ENCODE results near the gene ACBD6. TPM values are rescaled to one million over a fixed set of nuclear protein-coding genes. Genes with fewer than 3 reads are reported as not detected.

The ACBD6 gene
- total RNA-seq, 1 experiment from 2014 or later: 48.5 TPM

- H3K4me3 ChIP-seq (ENCODE audit: low read depth in 2 of 2, low read length in 2 of 2): no peak overlapping the region
- no TSS peak for BruUV-seq (replicated peaks)
- H3K27me3 ChIP-seq (ENCODE audit: control insufficient read depth, insufficient read depth, low read length): no peaks in the 10 kb centered on the region
- peaks cover 20% of the 10 kb centered on the region for H3K36me3 ChIP-seq (ENCODE audit: control insufficient read depth, insufficient read depth, low read length)
- no peak overlapping the region for H3K27ac ChIP-seq (ENCODE audit: low read length)
- POLR2A ChIA-PET: no interaction called here
- TF ChIP-seq POLR2AphosphoS5 (IDR thresholded peaks at IDR 0.05; ENCODE audit: low read depth, low read length) (no peak), TCF7L2 (IDR thresholded peaks at IDR 0.05; ENCODE audit: low read depth, low read length) (no peak), SIN3A (IDR thresholded peaks at IDR 0.05; ENCODE audit: borderline replicate concordance, insufficient read depth, low read depth, low read length) (no peak), REST (IDR thresholded peaks at IDR 0.05; ENCODE audit: insufficient read depth in 1 of 2, low read depth in 2 of 2, low read length in 1 of 2) (no peak), CTCF (IDR thresholded peaks at IDR 0.05) (no peak)
- H3K9me3 ChIP-seq (ENCODE audit: control insufficient read depth, insufficient read depth, low read depth, low read length): no peaks in the 10 kb centered on the region
- no peak for DNase-seq (ENCODE audit: low read depth, low spot score)
- intact Hi-C loops (cut with micrococcal nuclease; ENCODE audit: unreplicated experiment): no loop called here
- H3K4me1 ChIP-seq (ENCODE audit: control insufficient read depth, insufficient read depth, low read length): no peaks in the 10 kb centered on the region
- in situ Hi-C loops (cut with HindIII; ENCODE audit: low pct_unique_long_range_greater_than_20kb, low sequenced_read_pairs): no loop called here
- ATAC-seq: no peak
- CTCF ChIA-PET: no interaction called here
Observed at GRCh38 chr1:180489313-180489712, 13.1 kb downstream of the ACBD6 start.

GRCh38 chr1:180488661-180489060 is 13.7 kb downstream of the ACBD6 start:
- H3K36me3 ChIP-seq (ENCODE audit: control insufficient read depth, insufficient read depth, low read length): peaks cover 14% of the 10 kb centered on the region
- H3K4me3 ChIP-seq (ENCODE audit: low read depth in 2 of 2, low read length in 2 of 2): no peak overlapping the region
- H3K4me1 ChIP-seq (ENCODE audit: control insufficient read depth, insufficient read depth, low read length): no peaks in the 10 kb centered on the region
- no TSS peak for BruUV-seq (replicated peaks)
- TF ChIP-seq POLR2AphosphoS5 (IDR thresholded peaks at IDR 0.05; ENCODE audit: low read depth, low read length): no peak
- TF ChIP-seq REST (IDR thresholded peaks at IDR 0.05; ENCODE audit: insufficient read depth in 1 of 2, low read depth in 2 of 2, low read length in 1 of 2): no peak
- TF ChIP-seq SIN3A (IDR thresholded peaks at IDR 0.05; ENCODE audit: borderline replicate concordance, insufficient read depth, low read depth, low read length): no peak
- no peak for TF ChIP-seq CTCF (IDR thresholded peaks at IDR 0.05)
- intact Hi-C loops (cut with micrococcal nuclease; ENCODE audit: unreplicated experiment): no loop called here
- CTCF ChIA-PET: no interaction called here
- POLR2A ChIA-PET: no interaction called here
- no peaks in the 10 kb centered on the region for H3K27me3 ChIP-seq (ENCODE audit: control insufficient read depth, insufficient read depth, low read length)
- no peaks in the 10 kb centered on the region for H3K9me3 ChIP-seq (ENCODE audit: control insufficient read depth, insufficient read depth, low read depth, low read length)
- no peak for DNase-seq (ENCODE audit: low read depth, low spot score)
- ATAC-seq: no peak
- H3K27ac ChIP-seq (ENCODE audit: low read length): no peak overlapping the region
- in situ Hi-C loops (cut with HindIII; ENCODE audit: low pct_unique_long_range_greater_than_20kb, low sequenced_read_pairs): no loop called here

All from Panc1 (cell line).